IMR-90 (cell line): ENCODE measurements around the gene RAPGEF3. TPM values are rescaled to one million over a fixed set of nuclear protein-coding genes. Genes with fewer than 3 reads are reported as not detected.

Source experiments
- ATAC-seq: fragments of 200-7000 bp; cut with Tn5 transposase; 2 replicates; pipeline ENCODE4 v1.9.1; 2020; ENCODE audit warnings: low read depth, mild to moderate bottlenecking, moderate library complexity
- BruUV-seq: library from RNA; stranded (reverse); fragments of 400-500 nt; replicated peaks from 2 replicates; lab custom pipeline; 2021; lab: Mats Ljungman, UMichigan
- CTCF ChIA-PET: fragments of 300-600 bp; formaldehyde crosslinking; extraction: SDS; loops from one replicate; lab custom pipeline; 2021; ENCODE audit warnings: antibody characterized with exemption; lab: Yijun Ruan, JAX
- POLR2A ChIA-PET: fragments of 300-600 bp; sonication (Branson Sonifier 250); formaldehyde crosslinking; loops from one replicate; lab custom pipeline; 2022; ENCODE audit warnings: antibody characterized with exemption; ENCODE audit not compliant: unreplicated experiment; lab: Charles Lee
- DNase-seq: peaks from one replicate; pipeline ENCODE4 v3.0.0; 2013
- H2AFZ ChIP-seq: replicated peaks from 2 replicates; pipeline ENCODE3; 2013; ENCODE audit warnings: low read length, mild to moderate bottlenecking; ENCODE audit not compliant: poor library complexity
- H2AK5ac ChIP-seq: 2 replicates; pipeline ENCODE4 v1.6.1; 2013; ENCODE audit warnings: low read depth, low read length, inconsistent platforms
- H2AK9ac ChIP-seq: replicated peaks from 2 replicates; pipeline ENCODE3; 2013; ENCODE audit warnings: mild to moderate bottlenecking, low read depth, low read length, moderate library complexity; ENCODE audit not compliant: poor library complexity
- H2BK120ac ChIP-seq: 2 replicates; pipeline ENCODE4 v1.6.1; 2013; ENCODE audit warnings: low read depth, low read length, inconsistent platforms
- H2BK15ac ChIP-seq: 3 replicates; pipeline ENCODE4 v1.6.1; 2013; ENCODE audit warnings: low read depth, low read length, inconsistent platforms
- H2BK20ac ChIP-seq: 2 replicates; pipeline ENCODE4 v1.6.1; 2013; ENCODE audit warnings: low read depth, mild to moderate bottlenecking, inconsistent platforms, low read length, moderate library complexity
- H2BK5ac ChIP-seq: 2 replicates; pipeline ENCODE4 v1.6.1; 2013; ENCODE audit warnings: mild to moderate bottlenecking, low read depth, low read length, inconsistent platforms; ENCODE audit not compliant: poor library complexity, severe bottlenecking
- H3K14ac ChIP-seq: replicated peaks from 2 replicates; pipeline ENCODE4 v1.6.1; 2013; ENCODE audit warnings: low read depth, low read length, inconsistent platforms
- H3K18ac ChIP-seq: 2 replicates; pipeline ENCODE4 v1.6.1; 2013; ENCODE audit warnings: low read depth, low read length, control low read depth
- H3K23ac ChIP-seq: 2 replicates; pipeline ENCODE4 v1.6.1; 2013; ENCODE audit warnings: low read depth, low read length, inconsistent platforms
- H3K27ac ChIP-seq: 2 replicates; pipeline ENCODE4 v1.5.1; 2013; ENCODE audit warnings: mild to moderate bottlenecking, control low read depth, low read length; ENCODE audit not compliant: insufficient read depth
- H3K27me3 ChIP-seq: 2 replicates; pipeline ENCODE4 v1.6.1; 2013; ENCODE audit warnings: low read length; ENCODE audit not compliant: control insufficient read depth, insufficient read depth
- H3K36me3 ChIP-seq: 2 replicates; pipeline ENCODE4 v1.6.1; 2013; ENCODE audit warnings: low read length, mixed read lengths; ENCODE audit not compliant: control insufficient read depth, insufficient read depth
- H3K4ac ChIP-seq: 2 replicates; pipeline ENCODE4 v1.6.1; 2013; ENCODE audit warnings: low read depth, low read length, inconsistent platforms
- H3K4me1 ChIP-seq: 2 replicates; pipeline ENCODE4 v1.6.1; 2013; ENCODE audit warnings: low read length, mixed read lengths; ENCODE audit not compliant: control insufficient read depth, insufficient read depth
- H3K4me2 ChIP-seq: 2 replicates; pipeline ENCODE4 v1.6.1; 2013; ENCODE audit warnings: low read depth, mild to moderate bottlenecking, control low read depth, low read length, moderate library complexity
- H3K4me3 ChIP-seq: 2 replicates; pipeline ENCODE4 v1.5.1; 2013; ENCODE audit warnings: low read depth, mild to moderate bottlenecking, control low read depth, low read length, moderate library complexity; ENCODE audit not compliant: insufficient read depth
- H3K56ac ChIP-seq: 2 replicates; pipeline ENCODE4 v1.6.1; 2013; ENCODE audit warnings: low read length, inconsistent platforms; ENCODE audit not compliant: insufficient read depth; ENCODE audit errors: extremely low read depth
- H3K79me1 ChIP-seq, 2 experiments: 2 replicates each; pipeline ENCODE4 v1.6.1; 2013; ENCODE audit warnings: low read length in 2 of 2, inconsistent platforms in 1 of 2, low read depth in 1 of 2
- H3K9ac ChIP-seq: 2 replicates; pipeline ENCODE4 v1.6.1; 2013; ENCODE audit warnings: low read depth, low read length, control low read depth
- H3K9me1 ChIP-seq: 2 replicates; pipeline ENCODE4 v1.6.1; 2013; ENCODE audit warnings: low read length, inconsistent platforms; ENCODE audit not compliant: insufficient read depth
- H3K9me3 ChIP-seq: 2 replicates; pipeline ENCODE4 v1.6.1; 2013; ENCODE audit warnings: low read length; ENCODE audit not compliant: control insufficient read depth, insufficient read depth
- H4K20me1 ChIP-seq: 2 replicates; pipeline ENCODE4 v1.6.1; 2013; ENCODE audit warnings: low read length, inconsistent platforms; ENCODE audit not compliant: insufficient read depth
- H4K5ac ChIP-seq: 2 replicates; pipeline ENCODE4 v1.6.1; 2013; ENCODE audit warnings: mild to moderate bottlenecking, low read depth, low read length, control low read depth
- H4K8ac ChIP-seq, 2 experiments: 2 replicates each; pipeline ENCODE4 v1.6.1; 2013; ENCODE audit warnings: low read depth in 2 of 2, low read length in 2 of 2, control low read depth in 1 of 2, inconsistent platforms in 1 of 2
- H4K91ac ChIP-seq: 2 replicates; pipeline ENCODE4 v1.6.1; 2013; ENCODE audit warnings: low read depth, low read length, inconsistent platforms; ENCODE audit not compliant: insufficient read depth
- BHLHE40 ChIP-seq: fragments of 150-350 bp; IDR thresholded peaks from 2 replicates; pipeline ENCODE4 v1.6.1; 2016; ENCODE audit warnings: mild to moderate bottlenecking, low read depth, low read length
- MAFK ChIP-seq: IDR thresholded peaks from 2 replicates; pipeline ENCODE4 v1.6.1; 2012; ENCODE audit warnings: low read depth, low read length, improper control_type of control experiment
- NFE2L2 ChIP-seq: fragments of 150-350 bp; IDR thresholded peaks from 2 replicates; pipeline ENCODE4 v1.6.1; 2016; ENCODE audit warnings: low read depth, mild to moderate bottlenecking, low read length
- POLR2A ChIP-seq: IDR thresholded peaks from 2 replicates; pipeline ENCODE4 v1.6.1; 2012; ENCODE audit warnings: mild to moderate bottlenecking, low read depth, low read length
- RFX5 ChIP-seq: IDR thresholded peaks from 2 replicates; pipeline ENCODE4 v1.8.0; 2012; ENCODE audit warnings: low read depth, mild to moderate bottlenecking, low read length, moderate library complexity
- WGBS, 2 experiments: methylation state at CpG; one replicate each; pipeline versions ENCODE4 v1.1.5 to v1.1.7; 2013; ENCODE audit warnings: missing lambda C conversion rate in 2 of 2; ENCODE audit not compliant: insufficient read length in 1 of 2; ENCODE audit errors: extremely low coverage in 2 of 2; 5-methylcytosine and 5-hydroxymethylcytosine counted together
- dilution Hi-C: fragments of 300-500 bp; cut with HindIII; formaldehyde crosslinking; loops from one replicate; pipeline ENCODE4 v1.14.3; 2018; ENCODE audit warnings: low sequenced_read_pairs; ENCODE audit not compliant: unreplicated experiment
- in situ Hi-C: fragments of 300-500 bp; cut with MboI; formaldehyde crosslinking; loops from 3 replicates; pipeline ENCODE4 v1.14.3; 2019; ENCODE audit warnings: low sequenced_read_pairs, inconsistent platforms, mixed read lengths
- intact Hi-C: fragments of 100-400 bp; cut with micrococcal nuclease; formaldehyde crosslinking; loops from 2 replicates; pipeline ENCODE4 v1.10.0; 2022
- polyA plus RNA-seq, 3 experiments: library from polyadenylated mRNA; depleted of rRNA; stranded (reverse); fragments of >200 nt; gene quantifications; 2 replicates each; pipeline ENCODE4 v1.2.3, GENCODE V29; 2012; ENCODE audit warnings: low replicate concordance in 1 of 3
- total RNA-seq: library from RNA; depleted of rRNA; stranded (reverse); fragments of >200 nt; gene quantifications from 2 replicates; pipeline ENCODE4 v1.2.3, GENCODE V29; 2012
- TF ChIP-seq, protein P1 (sequence below): fragments of 150-350 bp; IDR thresholded peaks from 2 replicates; pipeline ENCODE4 v1.6.1; 2017; ENCODE audit warnings: mild to moderate bottlenecking, antibody characterized with exemption, low read length, low read depth
- TF ChIP-seq, protein P2 (sequence below): conservative IDR thresholded peaks from 2 replicates; pipeline ENCODE4 v1.5.1; 2012; ENCODE audit warnings: mild to moderate bottlenecking, low read depth, low read length, improper control_type of control experiment

Gene RAPGEF3
- total and polyA plus RNA-seq, 2 of the 4 experiments (the other 2 are of a cell fraction) = 1.3 to 2.0 TPM

DNA sequence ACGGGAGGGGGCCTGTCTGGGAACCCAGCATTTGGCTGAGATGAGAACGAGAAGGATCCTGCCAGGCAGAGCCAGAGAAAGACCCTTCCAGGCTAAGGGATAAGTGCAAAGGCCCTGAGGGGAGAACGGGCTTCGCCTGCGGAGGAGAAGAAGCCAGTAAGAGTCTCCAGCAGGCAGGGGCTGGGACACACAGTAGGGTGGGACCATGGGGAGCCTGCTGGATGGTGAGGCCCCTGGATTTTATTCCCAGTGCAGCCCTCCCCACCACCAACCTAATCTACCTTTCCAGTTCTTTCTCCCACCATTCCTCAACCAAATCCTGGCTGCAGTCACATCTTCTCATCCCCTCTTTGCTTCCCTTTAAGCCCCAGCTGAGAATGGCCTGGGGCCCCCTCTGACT is 12.6 kb downstream of the RAPGEF3 start:
- Histone ChIP-seq H4K20me1 (no peaks in the 10 kb centered on the region), H3K4ac (no peak overlapping the region), H3K36me3 (no peaks in the 10 kb centered on the region), H3K9me3 (no peaks in the 10 kb centered on the region), H3K27ac (no peak overlapping the region), H2AK9ac (no peak overlapping the region), H4K8ac (no peak overlapping the region), H2BK15ac (no peak overlapping the region), H3K9ac (no peak overlapping the region), H3K27me3 (peaks cover 32% of the 10 kb centered on the region), H3K23ac (no peak overlapping the region), H2AK5ac (no peak overlapping the region), H3K79me1 (no peaks in the 10 kb centered on the region), H2BK5ac (no peak overlapping the region), H2BK120ac (no peak overlapping the region), H3K4me3 (no peak overlapping the region), H3K56ac (no peak overlapping the region), H3K14ac (no peak overlapping the region), H3K18ac (no peak overlapping the region), H4K91ac (no peak overlapping the region), H3K4me2 (no peak overlapping the region), H3K9me1 (no peaks in the 10 kb centered on the region), H2BK20ac (no peak overlapping the region), H4K5ac (no peak overlapping the region), H3K4me1 (peaks cover 2% of the 10 kb centered on the region; the same call in 1 of the 2 replicates), H2AFZ (no peak overlapping the region)
- no peak for DNase-seq
- BruUV-seq = no TSS peak
- TF ChIP-seq, protein P1, sequence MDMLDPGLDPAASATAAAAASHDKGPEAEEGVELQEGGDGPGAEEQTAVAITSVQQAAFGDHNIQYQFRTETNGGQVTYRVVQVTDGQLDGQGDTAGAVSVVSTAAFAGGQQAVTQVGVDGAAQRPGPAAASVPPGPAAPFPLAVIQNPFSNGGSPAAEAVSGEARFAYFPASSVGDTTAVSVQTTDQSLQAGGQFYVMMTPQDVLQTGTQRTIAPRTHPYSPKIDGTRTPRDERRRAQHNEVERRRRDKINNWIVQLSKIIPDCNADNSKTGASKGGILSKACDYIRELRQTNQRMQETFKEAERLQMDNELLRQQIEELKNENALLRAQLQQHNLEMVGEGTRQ = no peak
- TF ChIP-seq POLR2A (no peak), NFE2L2 (no peak), MAFK (no peak), RFX5 (no peak), BHLHE40 (no peak)
- TF ChIP-seq, protein P2, sequence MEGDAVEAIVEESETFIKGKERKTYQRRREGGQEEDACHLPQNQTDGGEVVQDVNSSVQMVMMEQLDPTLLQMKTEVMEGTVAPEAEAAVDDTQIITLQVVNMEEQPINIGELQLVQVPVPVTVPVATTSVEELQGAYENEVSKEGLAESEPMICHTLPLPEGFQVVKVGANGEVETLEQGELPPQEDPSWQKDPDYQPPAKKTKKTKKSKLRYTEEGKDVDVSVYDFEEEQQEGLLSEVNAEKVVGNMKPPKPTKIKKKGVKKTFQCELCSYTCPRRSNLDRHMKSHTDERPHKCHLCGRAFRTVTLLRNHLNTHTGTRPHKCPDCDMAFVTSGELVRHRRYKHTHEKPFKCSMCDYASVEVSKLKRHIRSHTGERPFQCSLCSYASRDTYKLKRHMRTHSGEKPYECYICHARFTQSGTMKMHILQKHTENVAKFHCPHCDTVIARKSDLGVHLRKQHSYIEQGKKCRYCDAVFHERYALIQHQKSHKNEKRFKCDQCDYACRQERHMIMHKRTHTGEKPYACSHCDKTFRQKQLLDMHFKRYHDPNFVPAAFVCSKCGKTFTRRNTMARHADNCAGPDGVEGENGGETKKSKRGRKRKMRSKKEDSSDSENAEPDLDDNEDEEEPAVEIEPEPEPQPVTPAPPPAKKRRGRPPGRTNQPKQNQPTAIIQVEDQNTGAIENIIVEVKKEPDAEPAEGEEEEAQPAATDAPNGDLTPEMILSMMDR = no peak
- CTCF ChIA-PET = no interaction called here
- POLR2A ChIA-PET = no interaction called here
- no peak for ATAC-seq
- in situ Hi-C loops = loop anchor here (10.0 kb wide), 1 partner anchor 89 kb away; no protein-coding TSS in a partner anchor
- 50% methylated on average over 2 of the region's 5 CpGs; no CpG with 5 or more reads in 1 of the 2 experiments for WGBS, 2 experiments
- dilution Hi-C loops = no loop called here
- intact Hi-C loops = no loop called here
